Astrocyte (in vitro differentiated cells and primary cell): ENCODE data around the gene KCNMB2. TPM values are rescaled to one million over a fixed set of nuclear protein-coding genes. Genes with fewer than 3 reads are reported as not detected.

Experiments used
- DNase-seq: peaks from one replicate; pipeline ENCODE4 v3.0.0-alpha.2; 2010; ENCODE audit warnings: low read depth
- FAIRE-seq: peaks from 2 replicates; lab custom pipeline; 2011; peaks lifted over from hg19 to GRCh38; lab: Jason Lieb, UNC
- H2AFZ ChIP-seq: 2 replicates; pipeline ENCODE4 v1.6.0; 2012; ENCODE audit warnings: low read depth, low read length, inconsistent platforms
- H3K27ac ChIP-seq: 2 replicates; pipeline ENCODE4 v1.5.1; 2011; ENCODE audit warnings: low read depth, low read length, inconsistent platforms
- H3K27me3 ChIP-seq: 2 replicates; pipeline ENCODE4 v1.6.0; 2011; ENCODE audit warnings: low read length, inconsistent platforms; ENCODE audit not compliant: insufficient read depth
- H3K36me3 ChIP-seq: 2 replicates; pipeline ENCODE4 v1.5.1; 2011; ENCODE audit warnings: low read length, inconsistent platforms; ENCODE audit not compliant: insufficient read depth
- H3K4me1 ChIP-seq: 2 replicates; pipeline ENCODE4 v1.5.1; 2011; ENCODE audit warnings: low read length, inconsistent platforms; ENCODE audit not compliant: insufficient read depth
- H3K4me2 ChIP-seq: 2 replicates; pipeline ENCODE4 v1.6.0; 2012; ENCODE audit warnings: low read length, inconsistent platforms
- H3K4me3 ChIP-seq: 2 replicates; pipeline ENCODE4 v1.5.1; 2011; ENCODE audit warnings: low read depth, mild to moderate bottlenecking, low read length, inconsistent platforms; ENCODE audit not compliant: insufficient read depth
- H3K79me2 ChIP-seq: 2 replicates; pipeline ENCODE4 v1.6.0; 2012; ENCODE audit warnings: mild to moderate bottlenecking, low read length, inconsistent platforms; ENCODE audit not compliant: insufficient read depth
- H3K9ac ChIP-seq: 2 replicates; pipeline ENCODE4 v1.6.0; 2012; ENCODE audit warnings: mild to moderate bottlenecking, low read length, inconsistent platforms
- H3K9me3 ChIP-seq: 2 replicates; pipeline ENCODE4 v1.5.1; 2012; ENCODE audit warnings: low read depth, mild to moderate bottlenecking, low read length, inconsistent platforms; ENCODE audit not compliant: insufficient read depth
- H4K20me1 ChIP-seq: 2 replicates; pipeline ENCODE4 v1.6.0; 2012; ENCODE audit warnings: low read length, inconsistent platforms; ENCODE audit not compliant: insufficient read depth
- H3K27ac Mint-ChIP-seq: one replicate; pipeline ENCODE4 v1.8.0; 2021; ENCODE audit warnings: mild to moderate bottlenecking, mixed read lengths; ENCODE audit not compliant: unreplicated experiment
- H3K27me3 Mint-ChIP-seq: one replicate; pipeline ENCODE4 v1.8.0; 2021; ENCODE audit warnings: low read depth, mixed read lengths; ENCODE audit not compliant: unreplicated experiment
- H3K36me3 Mint-ChIP-seq: one replicate; pipeline ENCODE4 v1.8.0; 2021; ENCODE audit warnings: low read depth, mixed read lengths; ENCODE audit not compliant: unreplicated experiment
- H3K4me1 Mint-ChIP-seq: one replicate; pipeline ENCODE4 v1.8.0; 2021; ENCODE audit warnings: low read depth, mixed read lengths; ENCODE audit not compliant: unreplicated experiment
- H3K4me3 Mint-ChIP-seq: one replicate; pipeline ENCODE4 v1.8.0; 2021; ENCODE audit warnings: mild to moderate bottlenecking, moderate library complexity, mixed read lengths; ENCODE audit not compliant: unreplicated experiment
- H3K9me3 Mint-ChIP-seq: one replicate; pipeline ENCODE4 v1.8.0; 2021; ENCODE audit warnings: mild to moderate bottlenecking, mixed read lengths; ENCODE audit not compliant: unreplicated experiment
- EZH2 ChIP-seq: IDR thresholded peaks from 2 replicates; pipeline ENCODE4 v1.6.1; 2012; ENCODE audit warnings: mild to moderate bottlenecking, low read length, inconsistent platforms; ENCODE audit not compliant: insufficient read depth
- total RNA-seq: library from RNA; stranded (reverse); gene quantifications from 2 replicates; pipeline ENCODE4 v1.2.1, GENCODE V29; 2021
- TF ChIP-seq, protein P1 (sequence below): IDR thresholded peaks from 2 replicates; pipeline ENCODE4 v1.5.1; 2011; ENCODE audit warnings: low read depth, mild to moderate bottlenecking, inconsistent platforms, low read length, moderate library complexity; ENCODE audit not compliant: insufficient read depth

Gene KCNMB2
- total RNA-seq, 1 donor from 2014 or later, result not detected

DNA sequence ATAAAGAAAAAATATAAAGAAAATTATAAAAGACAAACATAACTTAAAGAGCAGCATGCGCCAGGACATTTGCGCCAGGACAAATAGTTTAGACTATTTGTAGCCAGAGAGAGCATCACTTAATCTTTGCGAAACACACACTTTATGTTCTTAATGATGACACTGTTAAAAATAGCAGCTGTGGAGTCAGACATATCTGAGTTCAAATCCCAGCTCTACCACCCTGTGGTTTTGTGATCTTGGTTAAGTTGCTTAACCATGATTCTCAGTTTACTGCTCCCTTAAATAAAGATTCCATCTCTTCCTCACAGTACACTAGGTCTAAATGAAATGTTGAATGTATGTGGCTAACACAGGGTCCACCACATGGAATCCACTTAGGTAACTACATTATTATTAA is 31.4 kb downstream of the KCNMB2 start:
- no peak overlapping the region for H3K4me2 ChIP-seq
- TF ChIP-seq EZH2, result no peak
- TF ChIP-seq, protein P1, sequence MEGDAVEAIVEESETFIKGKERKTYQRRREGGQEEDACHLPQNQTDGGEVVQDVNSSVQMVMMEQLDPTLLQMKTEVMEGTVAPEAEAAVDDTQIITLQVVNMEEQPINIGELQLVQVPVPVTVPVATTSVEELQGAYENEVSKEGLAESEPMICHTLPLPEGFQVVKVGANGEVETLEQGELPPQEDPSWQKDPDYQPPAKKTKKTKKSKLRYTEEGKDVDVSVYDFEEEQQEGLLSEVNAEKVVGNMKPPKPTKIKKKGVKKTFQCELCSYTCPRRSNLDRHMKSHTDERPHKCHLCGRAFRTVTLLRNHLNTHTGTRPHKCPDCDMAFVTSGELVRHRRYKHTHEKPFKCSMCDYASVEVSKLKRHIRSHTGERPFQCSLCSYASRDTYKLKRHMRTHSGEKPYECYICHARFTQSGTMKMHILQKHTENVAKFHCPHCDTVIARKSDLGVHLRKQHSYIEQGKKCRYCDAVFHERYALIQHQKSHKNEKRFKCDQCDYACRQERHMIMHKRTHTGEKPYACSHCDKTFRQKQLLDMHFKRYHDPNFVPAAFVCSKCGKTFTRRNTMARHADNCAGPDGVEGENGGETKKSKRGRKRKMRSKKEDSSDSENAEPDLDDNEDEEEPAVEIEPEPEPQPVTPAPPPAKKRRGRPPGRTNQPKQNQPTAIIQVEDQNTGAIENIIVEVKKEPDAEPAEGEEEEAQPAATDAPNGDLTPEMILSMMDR, result no peak
- Mint-ChIP-seq H3K27me3 (no peaks in the 10 kb centered on the region), H3K27ac (no peak overlapping the region), H3K36me3 (no peaks in the 10 kb centered on the region), H3K4me1 (peaks cover 3% of the 10 kb centered on the region), H3K9me3 (no peaks in the 10 kb centered on the region), H3K4me3 (no peak overlapping the region)
- no peaks in the 10 kb centered on the region for H4K20me1 ChIP-seq
- no peak overlapping the region for H3K9ac ChIP-seq
- H3K36me3 ChIP-seq, result no peaks in the 10 kb centered on the region
- no peak for DNase-seq
- no peak overlapping the region for H3K27ac ChIP-seq
- no peaks in the 10 kb centered on the region for H3K27me3 ChIP-seq
- no peak for FAIRE-seq
- peaks cover 7% of the 10 kb centered on the region for H3K4me1 ChIP-seq
- H3K4me3 ChIP-seq, result no peak overlapping the region
- no peaks in the 10 kb centered on the region for H3K79me2 ChIP-seq
- H2AFZ ChIP-seq, result no peak overlapping the region
- no peaks in the 10 kb centered on the region for H3K9me3 ChIP-seq

DNA sequence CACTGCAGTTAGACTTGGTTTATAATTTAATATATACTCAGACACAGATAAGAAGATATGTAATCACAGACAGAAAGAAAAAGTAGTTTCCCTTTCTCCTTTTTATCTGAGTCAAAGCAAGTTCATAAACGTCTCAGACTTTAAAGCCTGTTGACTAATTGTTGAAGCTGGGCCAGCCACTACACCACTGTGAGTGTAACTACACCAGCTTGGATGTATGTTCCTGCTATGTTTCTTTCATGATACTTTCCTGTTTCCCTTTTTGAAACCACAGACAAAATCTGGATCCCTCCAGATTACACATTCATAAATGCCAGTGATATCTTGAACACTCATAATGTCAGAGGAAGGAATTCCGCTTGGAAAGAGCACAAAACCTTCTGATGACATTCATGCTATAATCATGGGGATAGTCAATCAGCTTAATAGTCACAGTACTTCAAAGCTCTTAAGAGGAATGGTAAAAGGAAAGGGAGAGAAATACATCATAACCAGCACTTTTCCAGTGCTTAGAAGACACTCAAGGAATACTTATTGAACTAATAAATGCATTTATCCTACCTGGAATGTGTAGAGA is 32.0 kb downstream of the KCNMB2 start:
- Mint-ChIP-seq H3K27ac (no peak overlapping the region), H3K4me3 (no peak overlapping the region), H3K9me3 (no peaks in the 10 kb centered on the region), H3K27me3 (no peaks in the 10 kb centered on the region), H3K36me3 (no peaks in the 10 kb centered on the region), H3K4me1 (no peaks in the 10 kb centered on the region)
- no peak overlapping the region for H3K4me3 ChIP-seq
- no peaks in the 10 kb centered on the region for H3K27me3 ChIP-seq
- no peaks in the 10 kb centered on the region for H3K9me3 ChIP-seq
- no peaks in the 10 kb centered on the region for H4K20me1 ChIP-seq
- no peak overlapping the region for H3K4me2 ChIP-seq
- no peak overlapping the region for H3K27ac ChIP-seq
- H3K36me3 ChIP-seq, result no peaks in the 10 kb centered on the region
- FAIRE-seq, result no peak
- TF ChIP-seq EZH2, result no peak
- TF ChIP-seq, protein P1, result no peak
- H3K9ac ChIP-seq, result no peak overlapping the region
- H3K4me1 ChIP-seq, result peaks cover 1% of the 10 kb centered on the region
- no peak overlapping the region for H2AFZ ChIP-seq
- no peaks in the 10 kb centered on the region for H3K79me2 ChIP-seq
- no peak for DNase-seq

DNA sequence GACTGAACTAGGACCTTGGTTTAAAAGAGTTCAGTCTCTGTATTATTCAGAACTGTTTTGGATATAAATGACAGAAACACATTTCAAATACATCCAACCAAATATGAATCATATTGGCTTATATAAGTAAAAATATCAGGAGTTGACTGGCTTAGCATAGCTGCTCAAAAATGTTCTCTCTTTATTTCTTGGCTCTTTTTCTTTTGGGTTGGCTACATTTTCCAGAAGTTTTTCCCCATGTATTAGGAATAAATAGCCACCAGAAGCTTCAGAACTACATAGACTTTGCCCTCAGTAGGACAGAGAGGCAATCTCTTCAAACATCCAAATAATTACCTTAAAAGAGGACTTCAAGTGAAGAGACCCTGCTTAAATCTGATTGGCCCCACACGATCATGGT is 32.7 kb downstream of the KCNMB2 start:
- no peaks in the 10 kb centered on the region for H3K27me3 Mint-ChIP-seq
- Histone ChIP-seq H3K9ac (no peak overlapping the region), H2AFZ (no peak overlapping the region), H3K4me2 (no peak overlapping the region), H3K79me2 (no peaks in the 10 kb centered on the region), H4K20me1 (no peaks in the 10 kb centered on the region), H3K27ac (no peak overlapping the region), H3K4me1 (no peaks in the 10 kb centered on the region), H3K4me3 (no peak overlapping the region), H3K9me3 (no peaks in the 10 kb centered on the region), H3K27me3 (no peaks in the 10 kb centered on the region), H3K36me3 (no peaks in the 10 kb centered on the region)
- no peaks in the 10 kb centered on the region for H3K36me3 Mint-ChIP-seq
- TF ChIP-seq, protein P1, result no peak
- no peak for TF ChIP-seq EZH2
- H3K4me1 Mint-ChIP-seq, result no peaks in the 10 kb centered on the region
- no peak for FAIRE-seq
- no peaks in the 10 kb centered on the region for H3K9me3 Mint-ChIP-seq
- no peak overlapping the region for H3K27ac Mint-ChIP-seq
- no peak for DNase-seq
- H3K4me3 Mint-ChIP-seq, result no peak overlapping the region
